Transverse colon (tissue), 3 donors: ENCODE results near the gene ATP6V1B1.

Source experiments
- POLR2A ChIP-seq: fragments of 450-650 bp; IDR thresholded peaks from one replicate; pipeline ENCODE4 v1.6.1; 2016; ENCODE audit warnings: antibody characterized with exemption, mild to moderate bottlenecking, moderate library complexity
- TF ChIP-seq, protein P1 (sequence below), 5 experiments: fragments of 200-600 bp in 3 of 5; fragments of 450-650 bp in 2 of 5; sonication (generic) in 3 of 5; IDR thresholded peaks; 1 replicate in 2 of 5; 2 replicates in 3 of 5; pipeline ENCODE4 v1.5.1; 2016 to 2017; ENCODE audit warnings: antibody characterized with exemption in 5 of 5, inconsistent platforms in 3 of 5, mild to moderate bottlenecking in 2 of 5, moderate library complexity in 1 of 5

GRCh38 chr2:70988151-70988550, 52.5 kb downstream of the ATP6V1B1 start:
- TF ChIP-seq, protein P1, sequence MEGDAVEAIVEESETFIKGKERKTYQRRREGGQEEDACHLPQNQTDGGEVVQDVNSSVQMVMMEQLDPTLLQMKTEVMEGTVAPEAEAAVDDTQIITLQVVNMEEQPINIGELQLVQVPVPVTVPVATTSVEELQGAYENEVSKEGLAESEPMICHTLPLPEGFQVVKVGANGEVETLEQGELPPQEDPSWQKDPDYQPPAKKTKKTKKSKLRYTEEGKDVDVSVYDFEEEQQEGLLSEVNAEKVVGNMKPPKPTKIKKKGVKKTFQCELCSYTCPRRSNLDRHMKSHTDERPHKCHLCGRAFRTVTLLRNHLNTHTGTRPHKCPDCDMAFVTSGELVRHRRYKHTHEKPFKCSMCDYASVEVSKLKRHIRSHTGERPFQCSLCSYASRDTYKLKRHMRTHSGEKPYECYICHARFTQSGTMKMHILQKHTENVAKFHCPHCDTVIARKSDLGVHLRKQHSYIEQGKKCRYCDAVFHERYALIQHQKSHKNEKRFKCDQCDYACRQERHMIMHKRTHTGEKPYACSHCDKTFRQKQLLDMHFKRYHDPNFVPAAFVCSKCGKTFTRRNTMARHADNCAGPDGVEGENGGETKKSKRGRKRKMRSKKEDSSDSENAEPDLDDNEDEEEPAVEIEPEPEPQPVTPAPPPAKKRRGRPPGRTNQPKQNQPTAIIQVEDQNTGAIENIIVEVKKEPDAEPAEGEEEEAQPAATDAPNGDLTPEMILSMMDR (IDR thresholded peaks at IDR 0.05): no peak
- TF ChIP-seq POLR2A: no peak
